Peyer's patch (tissue), 4 donors: ENCODE measurements around the gene SASH1. TPM values are rescaled to one million over a fixed set of nuclear protein-coding genes. Genes with fewer than 3 reads are reported as not detected.

ENCODE experiments used
- DNase-seq, 3 donors: peaks; one replicate each; pipeline ENCODE4 v3.0.0-alpha.2; 2017 to 2019
- H3K27ac ChIP-seq, 4 donors: fragments of 200-600 bp; sonication (generic); one replicate each; pipeline ENCODE4 v1.5.1; 2016 to 2019
- H3K27me3 ChIP-seq, 2 donors: fragments of 200-600 bp; sonication (generic); one replicate each; pipeline ENCODE4 v1.5.1; 2019
- H3K36me3 ChIP-seq, 3 donors: fragments of 200-600 bp; sonication (generic); one replicate each; pipeline ENCODE4 v1.5.1; 2016 to 2019
- H3K4me1 ChIP-seq, 4 donors: fragments of 200-600 bp; sonication (generic); one replicate each; pipeline ENCODE4 v1.5.1; 2016 to 2019
- H3K4me3 ChIP-seq, 4 donors: fragments of 200-600 bp; sonication (generic); 1 replicate in 3 of 4; 2 replicates in 1 of 4; pipeline ENCODE4 v1.5.1; 2016 to 2019; ENCODE audit warnings: mild to moderate bottlenecking in 1 of 4
- H3K9me3 ChIP-seq, 4 donors: fragments of 200-600 bp; sonication (generic); one replicate each; pipeline ENCODE4 v1.5.1; 2016 to 2019; ENCODE audit warnings: mild to moderate bottlenecking in 1 of 4
- POLR2A ChIP-seq, 2 donors: fragments of 450-650 bp; IDR thresholded peaks; one replicate each; pipeline ENCODE4 v1.5.1; 2017; ENCODE audit warnings: antibody characterized with exemption in 2 of 2, mild to moderate bottlenecking in 2 of 2, moderate library complexity in 2 of 2
- total RNA-seq, 4 donors: library from RNA; depleted of rRNA; stranded (reverse); fragments of >200 nt; gene quantifications; one replicate each; pipeline ENCODE4 v1.1.0, GENCODE V29; 2016
- TF ChIP-seq, protein P1 (sequence below), 6 experiments: fragments of 450-650 bp in 4 of 6; fragments of 200-600 bp in 2 of 6; sonication (generic) in 1 of 6; IDR thresholded peaks; one replicate each; pipeline ENCODE4 v1.5.1; 2017 to 2019; ENCODE audit warnings: antibody characterized with exemption in 6 of 6, mild to moderate bottlenecking in 3 of 6, moderate library complexity in 1 of 6

SASH1 gene
- total RNA-seq, 4 donors from 2014 or later, result 17.2 to 141 (median 38.1) TPM

DNA sequence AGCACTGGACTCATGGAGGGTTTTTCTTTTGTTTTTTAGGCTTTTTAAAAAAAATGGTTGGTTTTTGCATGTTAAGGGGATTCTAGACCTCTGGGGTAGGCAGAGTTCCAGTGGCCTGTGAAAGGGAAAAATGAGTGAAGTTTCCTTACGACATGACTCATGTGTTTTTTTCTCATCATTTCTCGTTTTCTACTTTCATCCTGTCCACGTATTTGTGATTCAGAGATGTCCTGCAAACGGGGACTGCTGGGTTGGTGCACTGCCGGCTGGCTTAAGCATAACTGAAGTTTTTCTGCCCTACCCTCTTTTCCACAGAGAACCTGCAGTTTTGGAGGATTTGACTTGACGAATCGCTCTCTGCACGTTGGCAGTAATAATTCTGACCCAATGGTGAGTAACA, 182.3 kb downstream of the SASH1 start:
- Histone ChIP-seq H3K36me3 (peaks cover 0 to 23% (median 0%) of the 10 kb centered on the region in 3 donors), H3K27ac (peak overlapping the region in 3 of 4 donors; percentile 34 to 61 (median 59)), H3K4me1 (peaks cover 0 to 5% (median 0%) of the 10 kb centered on the region in 4 donors), H3K27me3 (no peaks in the 10 kb centered on the region), H3K4me3 (no peak overlapping the region), H3K9me3 (no peaks in the 10 kb centered on the region)
- TF ChIP-seq POLR2A (IDR thresholded peaks at IDR 0.05), result no peak
- TF ChIP-seq, protein P1, sequence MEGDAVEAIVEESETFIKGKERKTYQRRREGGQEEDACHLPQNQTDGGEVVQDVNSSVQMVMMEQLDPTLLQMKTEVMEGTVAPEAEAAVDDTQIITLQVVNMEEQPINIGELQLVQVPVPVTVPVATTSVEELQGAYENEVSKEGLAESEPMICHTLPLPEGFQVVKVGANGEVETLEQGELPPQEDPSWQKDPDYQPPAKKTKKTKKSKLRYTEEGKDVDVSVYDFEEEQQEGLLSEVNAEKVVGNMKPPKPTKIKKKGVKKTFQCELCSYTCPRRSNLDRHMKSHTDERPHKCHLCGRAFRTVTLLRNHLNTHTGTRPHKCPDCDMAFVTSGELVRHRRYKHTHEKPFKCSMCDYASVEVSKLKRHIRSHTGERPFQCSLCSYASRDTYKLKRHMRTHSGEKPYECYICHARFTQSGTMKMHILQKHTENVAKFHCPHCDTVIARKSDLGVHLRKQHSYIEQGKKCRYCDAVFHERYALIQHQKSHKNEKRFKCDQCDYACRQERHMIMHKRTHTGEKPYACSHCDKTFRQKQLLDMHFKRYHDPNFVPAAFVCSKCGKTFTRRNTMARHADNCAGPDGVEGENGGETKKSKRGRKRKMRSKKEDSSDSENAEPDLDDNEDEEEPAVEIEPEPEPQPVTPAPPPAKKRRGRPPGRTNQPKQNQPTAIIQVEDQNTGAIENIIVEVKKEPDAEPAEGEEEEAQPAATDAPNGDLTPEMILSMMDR (IDR thresholded peaks at IDR 0.05), result no peak
- no peak for DNase-seq

DNA sequence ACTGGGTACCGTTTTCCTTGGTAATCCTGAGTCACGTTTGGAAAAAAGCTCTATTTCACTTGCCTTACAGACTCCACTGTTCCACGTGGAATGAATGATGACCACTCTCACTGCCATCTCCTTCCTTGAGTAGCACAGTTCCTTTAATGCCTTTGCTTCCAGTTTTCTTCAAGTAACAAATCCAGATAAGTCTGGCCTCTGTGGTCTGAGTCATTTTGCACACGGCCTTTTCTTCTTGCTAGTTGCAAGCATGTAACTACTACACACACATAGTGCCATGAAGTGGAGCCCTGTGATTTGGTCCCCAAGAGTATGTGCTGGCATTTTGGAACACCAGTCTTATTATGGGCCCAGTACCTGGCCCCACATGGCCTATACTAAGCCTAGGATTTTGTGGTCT, 182.8 kb downstream of the SASH1 start:
- Histone ChIP-seq H3K27ac (peak overlapping the region in 3 of 4 donors; percentile 6 to 61 (median 59)), H3K4me1 (peaks cover 0 to 5% (median 0%) of the 10 kb centered on the region in 4 donors), H3K27me3 (no peaks in the 10 kb centered on the region), H3K4me3 (no peak overlapping the region), H3K9me3 (no peaks in the 10 kb centered on the region), H3K36me3 (peaks cover 0 to 20% (median 0%) of the 10 kb centered on the region in 3 donors)
- TF ChIP-seq POLR2A (IDR thresholded peaks at IDR 0.05), result no peak
- TF ChIP-seq, protein P1 (IDR thresholded peaks at IDR 0.05), result no peak
- DNase-seq, result no peak

DNA sequence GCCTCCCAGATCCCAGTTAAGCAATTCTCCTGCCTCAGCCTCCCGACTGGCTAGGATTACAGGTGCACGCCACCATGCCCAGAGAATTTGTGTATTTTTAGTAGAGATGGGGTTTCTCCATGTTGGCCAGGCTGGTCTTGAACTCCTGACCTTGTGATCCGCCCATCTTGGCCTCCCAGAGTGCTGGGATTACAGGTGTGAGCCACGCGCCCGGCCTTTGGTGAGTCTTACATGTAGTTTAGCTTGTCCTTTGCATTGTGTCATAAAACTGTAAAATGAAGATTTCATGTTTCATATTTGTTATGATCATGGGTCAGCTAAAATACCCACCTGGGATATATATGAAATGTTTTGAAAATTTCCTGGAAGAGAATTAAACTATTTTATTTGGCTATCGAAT, 183.5 kb downstream of the SASH1 start:
- Histone ChIP-seq H3K4me3 (no peak overlapping the region), H3K27ac (no peak overlapping the region)
- no peak for TF ChIP-seq POLR2A (IDR thresholded peaks at IDR 0.05)

GRCh38 chr6:148528292-148528691, 185.7 kb downstream of the SASH1 start:
- DNase-seq, result no peak
- H3K9me3 ChIP-seq, result no peaks in the 10 kb centered on the region
- H3K27ac ChIP-seq, result no peak overlapping the region
- H3K4me1 ChIP-seq, result no peaks in the 10 kb centered on the region
- no peak for TF ChIP-seq POLR2A (IDR thresholded peaks at IDR 0.05)
- TF ChIP-seq, protein P1 (IDR thresholded peaks at IDR 0.05), result no peak
- H3K4me3 ChIP-seq, result no peak overlapping the region
- no peaks in the 10 kb centered on the region for H3K27me3 ChIP-seq
- peaks cover 0 to 37% (median 0%) of the 10 kb centered on the region in 3 donors for H3K36me3 ChIP-seq

More for the DNA sequence above, 183.5 kb downstream of the SASH1 start:
- H3K4me1 ChIP-seq, result no peaks in the 10 kb centered on the region
- no peaks in the 10 kb centered on the region for H3K9me3 ChIP-seq
- H3K36me3 ChIP-seq, result peaks cover 0 to 20% (median 0%) of the 10 kb centered on the region in 3 donors
- H3K27me3 ChIP-seq, result no peaks in the 10 kb centered on the region
- DNase-seq, result no peak

DNA sequence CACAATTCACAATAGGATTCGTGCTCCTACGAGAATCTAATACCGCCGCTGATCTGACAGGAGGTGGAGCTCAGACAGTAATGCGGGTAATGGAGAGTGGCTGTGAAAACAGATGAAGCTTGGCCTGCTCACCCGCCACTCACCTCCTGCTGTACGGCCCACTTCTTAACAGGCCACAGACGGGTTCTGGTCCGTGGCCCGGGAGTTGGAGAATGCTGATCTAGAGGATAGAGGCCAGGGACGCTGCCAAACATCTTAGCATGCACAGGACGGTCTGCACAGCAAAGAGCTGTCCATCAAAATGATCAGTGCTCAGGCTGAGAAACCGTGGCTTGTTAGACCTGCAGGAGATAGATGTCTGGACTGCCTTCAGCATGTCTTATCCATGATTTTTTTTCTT, 186.4 kb downstream of the SASH1 start:
- TF ChIP-seq, protein P1 (IDR thresholded peaks at IDR 0.05), result no peak
- no peak for TF ChIP-seq POLR2A (IDR thresholded peaks at IDR 0.05)
- no peak for DNase-seq
- Histone ChIP-seq H3K27me3 (no peaks in the 10 kb centered on the region), H3K27ac (no peak overlapping the region), H3K4me1 (no peaks in the 10 kb centered on the region), H3K36me3 (peaks cover 0 to 44% (median 0%) of the 10 kb centered on the region in 3 donors), H3K4me3 (no peak overlapping the region), H3K9me3 (no peaks in the 10 kb centered on the region)

GRCh38 chr6:148530394-148530953, 187.8 kb downstream of the SASH1 start:
- no peaks in the 10 kb centered on the region for H3K4me1 ChIP-seq
- no peaks in the 10 kb centered on the region for H3K9me3 ChIP-seq
- no peak overlapping the region for H3K4me3 ChIP-seq
- H3K27ac ChIP-seq, result peak overlapping the region in 3 of 4 donors; percentile 5 to 39 (median 19)
- TF ChIP-seq, protein P1 (IDR thresholded peaks at IDR 0.05), result no peak
- no peak for TF ChIP-seq POLR2A (IDR thresholded peaks at IDR 0.05)
- no peak for DNase-seq
- peaks cover 0 to 58% (median 0%) of the 10 kb centered on the region in 3 donors for H3K36me3 ChIP-seq
- H3K27me3 ChIP-seq, result no peaks in the 10 kb centered on the region
